MM.1S (cell line): Measurements from ENCODE around the gene FAM76A.
"Not testable (repeated sequence)": the region's sequence is repeated elsewhere in the genome, so short reads cannot be mapped to it uniquely, and the experiment has no call there.

Experiments
- DNase-seq: peaks from one replicate; pipeline ENCODE4 v3.0.0-alpha.2; 2015
- H2AFZ ChIP-seq: fragments of 300-600 bp; sonication (generic); 2 replicates; pipeline ENCODE4 v1.6.0; 2016; ENCODE audit warnings: antibody characterized with exemption, low read length
- H3F3A ChIP-seq: fragments of 300-600 bp; sonication (generic); 2 replicates; pipeline ENCODE4 v1.6.1; 2016; ENCODE audit warnings: mild to moderate bottlenecking, antibody characterized with exemption, low read length, moderate library complexity, mixed read lengths; ENCODE audit not compliant: insufficient read depth
- H3K27ac ChIP-seq: fragments of 300-600 bp; sonication (generic); 2 replicates; pipeline ENCODE4 v1.5.1; 2016; ENCODE audit warnings: mild to moderate bottlenecking, low read length
- H3K27me3 ChIP-seq: fragments of 300-600 bp; sonication (generic); replicated peaks from 2 replicates; pipeline ENCODE4 v1.6.0; 2016; ENCODE audit warnings: low read length; ENCODE audit not compliant: insufficient read depth
- H3K36me3 ChIP-seq: fragments of 300-600 bp; sonication (generic); replicated peaks from 2 replicates; pipeline ENCODE4 v1.6.1; 2016; ENCODE audit warnings: mild to moderate bottlenecking, low read length, mixed read lengths; ENCODE audit not compliant: insufficient read depth
- H3K4me1 ChIP-seq: fragments of 300-600 bp; sonication (generic); 2 replicates; pipeline ENCODE4 v1.6.1; 2016; ENCODE audit warnings: low read length, mixed read lengths
- H3K4me2 ChIP-seq: fragments of 300-600 bp; sonication (generic); 2 replicates; pipeline ENCODE4 v1.6.0; 2016; ENCODE audit warnings: low read depth, low read length
- H3K4me3 ChIP-seq: fragments of 300-600 bp; sonication (generic); 2 replicates; pipeline ENCODE4 v1.5.1; 2016; ENCODE audit warnings: low read length, mixed read lengths
- H3K79me2 ChIP-seq: fragments of 300-600 bp; sonication (generic); 2 replicates; pipeline ENCODE4 v1.6.1; 2016; ENCODE audit warnings: mixed run types, low read length, mixed read lengths
- H3K9ac ChIP-seq: fragments of 300-600 bp; sonication (generic); 2 replicates; pipeline ENCODE4 v1.6.1; 2016; ENCODE audit warnings: low read length, mixed read lengths
- H3K9me2 ChIP-seq: fragments of 300-600 bp; sonication (generic); replicated peaks from 2 replicates; pipeline ENCODE4 v1.6.1; 2016; ENCODE audit warnings: mild to moderate bottlenecking, low read length, mixed read lengths; ENCODE audit not compliant: insufficient read depth
- H3K9me3 ChIP-seq: fragments of 300-600 bp; sonication (generic); replicated peaks from 2 replicates; pipeline ENCODE4 v1.6.1; 2016; ENCODE audit warnings: mild to moderate bottlenecking, low read length, mixed read lengths; ENCODE audit not compliant: insufficient read depth
- H4K20me1 ChIP-seq: fragments of 300-600 bp; sonication (generic); 2 replicates; pipeline ENCODE4 v1.6.1; 2016; ENCODE audit warnings: mild to moderate bottlenecking, low read length, moderate library complexity, mixed read lengths; ENCODE audit not compliant: insufficient read depth
- EZH2 ChIP-seq: fragments of 300-600 bp; sonication (generic); optimal IDR thresholded peaks from 2 replicates; pipeline ENCODE3; 2017; ENCODE audit warnings: low read depth, mild to moderate bottlenecking, antibody characterized with exemption, low read length, mixed read lengths
- EZH2phosphoT487 ChIP-seq: fragments of 300-600 bp; sonication (generic); IDR thresholded peaks from 2 replicates; pipeline ENCODE4 v1.6.1; 2018; ENCODE audit warnings: antibody characterized with exemption, low read length
- TF ChIP-seq, protein P1 (sequence below): fragments of 300-600 bp; sonication (generic); IDR thresholded peaks from 2 replicates; pipeline ENCODE4 v1.5.1; 2016; ENCODE audit warnings: antibody characterized with exemption, low read length, mixed read lengths

The FAM76A gene

DNA sequence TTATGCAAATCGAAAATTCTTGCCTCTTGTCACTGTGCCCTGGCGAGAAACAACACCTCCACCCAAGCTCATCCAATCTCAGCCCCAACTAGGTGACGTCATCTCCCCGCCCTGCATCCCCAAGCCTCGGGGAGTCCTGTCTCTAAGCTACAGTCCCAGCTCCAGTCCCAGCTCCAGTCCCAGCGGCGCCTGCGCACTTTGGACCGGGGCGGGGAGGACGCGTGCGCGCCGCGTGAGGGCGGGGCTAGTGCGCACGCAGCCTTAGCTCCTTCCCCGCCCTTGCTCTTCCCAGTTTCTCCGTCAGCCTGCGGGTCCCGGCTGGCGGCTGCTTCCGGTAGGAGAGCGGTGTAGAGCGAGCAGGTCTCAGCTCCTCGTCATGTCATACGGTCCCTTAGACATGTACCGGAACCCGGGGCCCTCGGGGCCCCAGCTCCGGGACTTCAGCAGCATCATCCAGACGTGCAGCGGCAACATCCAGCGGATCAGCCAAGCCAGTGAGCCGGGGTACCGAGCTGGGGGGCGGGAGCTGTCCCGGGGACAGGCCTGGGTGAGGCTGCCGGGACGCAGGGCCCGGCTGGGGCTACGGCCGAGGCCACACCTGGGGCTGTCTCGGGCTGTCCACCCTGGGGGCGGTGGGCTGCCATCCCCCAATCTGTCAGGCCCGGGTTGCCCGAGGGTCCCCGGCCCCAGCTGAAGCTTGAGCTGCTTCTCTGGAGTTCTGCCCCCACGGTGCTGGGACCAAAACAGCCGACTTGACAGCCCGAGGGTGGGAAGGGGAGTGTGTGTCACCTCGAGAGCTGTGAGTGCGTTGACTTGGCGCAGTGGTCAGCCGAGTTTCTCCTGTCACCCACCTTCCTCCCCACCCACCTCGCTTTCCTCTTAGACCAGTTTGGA lies 47.4 kb downstream of the FAM76A start, which contains the start of gene STX12:
TSS of gene STX12 (plus strand) at position 288 of the 894 bp plus-strand sequence. CDS start at position 377, 89 bp downstream.
- Histone ChIP-seq H3K4me2 (peak within 1 kb of the TSS; percentile 86), H3K27ac (peak within 1 kb of the TSS; percentile 42; the same call in 1 of the 2 replicates), H3K36me3 (no peaks in the 10 kb centered on the region), H4K20me1 (no peaks in the 10 kb centered on the region), H3K4me1 (peaks cover 3% of the 10 kb centered on the region), H2AFZ (peak within 1 kb of the TSS; percentile 80), H3K9me2 (no peaks in the 10 kb centered on the region), H3K9me3 (no peaks in the 10 kb centered on the region), H3K4me3 (peak within 1 kb of the TSS; percentile 75), H3K9ac (peak within 1 kb of the TSS; percentile 78), H3K79me2 (peaks cover 41% of the 10 kb centered on the region), H3F3A (no peaks in the 10 kb centered on the region), H3K27me3 (no peaks in the 10 kb centered on the region)
- TF ChIP-seq, protein P1, sequence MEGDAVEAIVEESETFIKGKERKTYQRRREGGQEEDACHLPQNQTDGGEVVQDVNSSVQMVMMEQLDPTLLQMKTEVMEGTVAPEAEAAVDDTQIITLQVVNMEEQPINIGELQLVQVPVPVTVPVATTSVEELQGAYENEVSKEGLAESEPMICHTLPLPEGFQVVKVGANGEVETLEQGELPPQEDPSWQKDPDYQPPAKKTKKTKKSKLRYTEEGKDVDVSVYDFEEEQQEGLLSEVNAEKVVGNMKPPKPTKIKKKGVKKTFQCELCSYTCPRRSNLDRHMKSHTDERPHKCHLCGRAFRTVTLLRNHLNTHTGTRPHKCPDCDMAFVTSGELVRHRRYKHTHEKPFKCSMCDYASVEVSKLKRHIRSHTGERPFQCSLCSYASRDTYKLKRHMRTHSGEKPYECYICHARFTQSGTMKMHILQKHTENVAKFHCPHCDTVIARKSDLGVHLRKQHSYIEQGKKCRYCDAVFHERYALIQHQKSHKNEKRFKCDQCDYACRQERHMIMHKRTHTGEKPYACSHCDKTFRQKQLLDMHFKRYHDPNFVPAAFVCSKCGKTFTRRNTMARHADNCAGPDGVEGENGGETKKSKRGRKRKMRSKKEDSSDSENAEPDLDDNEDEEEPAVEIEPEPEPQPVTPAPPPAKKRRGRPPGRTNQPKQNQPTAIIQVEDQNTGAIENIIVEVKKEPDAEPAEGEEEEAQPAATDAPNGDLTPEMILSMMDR, result no peak
- TF ChIP-seq EZH2phosphoT487 (no peak), EZH2 (no peak)
- DNase-seq, result peak; percentile 99

DNA sequence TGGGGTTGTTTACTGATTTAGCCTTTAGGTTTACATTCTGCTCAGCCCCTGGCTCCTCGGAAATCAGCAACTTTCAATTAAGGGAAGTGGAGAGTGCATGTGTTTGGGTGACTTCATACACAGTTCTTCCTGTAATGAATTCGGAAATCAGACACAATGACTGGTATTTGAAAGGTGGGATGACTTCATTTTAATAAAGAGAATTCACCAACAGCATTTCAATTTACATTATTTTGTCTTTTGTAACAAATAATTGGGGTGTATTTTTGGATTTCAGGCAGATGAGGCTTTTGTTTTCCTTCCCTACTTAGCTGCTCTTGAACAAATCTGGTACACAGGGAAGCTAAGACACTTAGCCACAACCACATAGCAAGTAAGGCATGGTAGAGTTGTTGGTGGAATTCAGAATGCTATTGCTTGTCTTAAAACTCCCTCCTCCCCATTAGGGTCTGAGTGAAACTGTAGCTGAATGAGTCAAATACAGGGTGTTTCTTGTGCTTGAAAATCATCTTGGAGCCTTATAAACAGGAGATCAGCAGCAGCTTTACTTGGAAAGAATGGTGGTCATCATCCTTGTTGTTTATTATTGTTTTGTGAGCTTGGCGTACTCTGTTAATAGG lies 48.2 kb downstream of the FAM76A start:
- Histone ChIP-seq H3K9ac (peak overlapping the region; percentile 78), H3K4me3 (peak overlapping the region; percentile 75), H3K27ac (peak overlapping the region; percentile 17; the same call in 1 of the 2 replicates), H4K20me1 (no peaks in the 10 kb centered on the region), H3K36me3 (no peaks in the 10 kb centered on the region), H3K4me1 (peaks cover 3% of the 10 kb centered on the region), H2AFZ (peak overlapping the region; percentile 48), H3K4me2 (peak overlapping the region; percentile 86), H3K9me3 (no peaks in the 10 kb centered on the region), H3F3A (no peaks in the 10 kb centered on the region), H3K9me2 (no peaks in the 10 kb centered on the region), H3K79me2 (peaks cover 43% of the 10 kb centered on the region), H3K27me3 (no peaks in the 10 kb centered on the region)
- DNase-seq, result peak; percentile 12
- TF ChIP-seq, protein P1, result no peak
- TF ChIP-seq EZH2phosphoT487 (no peak), EZH2 (no peak)

DNA sequence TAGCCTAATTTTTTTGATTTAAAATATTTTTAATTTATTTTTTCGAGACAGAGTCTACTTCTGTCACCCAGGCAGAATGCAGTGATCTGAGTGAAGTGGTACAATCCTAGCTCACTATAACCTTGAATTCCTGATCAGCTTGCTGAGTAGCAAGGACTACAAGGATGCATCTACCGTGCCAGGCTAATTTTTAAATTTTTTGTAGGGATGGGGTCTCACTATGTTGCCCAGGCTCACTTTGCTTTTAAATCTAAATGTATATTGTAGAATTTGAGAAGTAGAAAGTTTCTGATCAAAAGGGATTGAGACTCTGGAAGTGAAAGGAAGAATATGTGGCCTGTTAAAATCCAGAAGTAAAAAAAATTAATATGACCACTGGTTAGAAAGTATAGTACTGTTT lies 48.9 kb downstream of the FAM76A start:
- Histone ChIP-seq H3K9me3 (no peaks in the 10 kb centered on the region), H3K4me3 (no peak overlapping the region), H3K4me1 (peaks cover 3% of the 10 kb centered on the region), H3K4me2 (no peak overlapping the region), H3K27ac (no peak overlapping the region), H3K9ac (no peak overlapping the region), H3F3A (no peaks in the 10 kb centered on the region), H3K36me3 (no peaks in the 10 kb centered on the region), H3K79me2 (peaks cover 43% of the 10 kb centered on the region), H4K20me1 (no peaks in the 10 kb centered on the region), H3K27me3 (no peaks in the 10 kb centered on the region), H3K9me2 (no peaks in the 10 kb centered on the region), H2AFZ (no peak overlapping the region)
- no peak for DNase-seq
- TF ChIP-seq, protein P1, result no peak

- H3K4me3 ChIP-seq, H2AFZ ChIP-seq, H3K27me3 ChIP-seq, DNase-seq, H3K4me1 ChIP-seq, H3K9me3 ChIP-seq, H3F3A ChIP-seq, H3K36me3 ChIP-seq, H3K4me2 ChIP-seq, H4K20me1 ChIP-seq, H3K9me2 ChIP-seq, H3K27ac ChIP-seq, H3K9ac ChIP-seq: not testable (repeated sequence)
- H3K79me2 ChIP-seq, result peaks cover 43% of the 10 kb centered on the region
These were observed 49.6 kb downstream of the FAM76A start for GRCh38 chr1:27775336-27775735.

GRCh38 chr1:27776276-27776675 lies 50.5 kb downstream of the FAM76A start:
- not testable (repeated sequence) for H3K9me3 ChIP-seq, H3K27me3 ChIP-seq, H3K4me1 ChIP-seq, H3F3A ChIP-seq, H3K4me2 ChIP-seq, DNase-seq, H3K4me3 ChIP-seq, H4K20me1 ChIP-seq, H3K9ac ChIP-seq, H2AFZ ChIP-seq, H3K36me3 ChIP-seq, H3K9me2 ChIP-seq, H3K27ac ChIP-seq
- peaks cover 43% of the 10 kb centered on the region for H3K79me2 ChIP-seq
